Coronary artery (tissue), 2 donors: ENCODE data around the gene TUT1.

Experiments
- DNase-seq: peaks from one replicate; pipeline ENCODE4 v3.0.0-alpha.2; 2017; ENCODE audit warnings: low spot score
- H3K27ac ChIP-seq, 2 donors: fragments of 200-600 bp; sonication (generic); one replicate each; pipeline ENCODE4 v1.5.1; 2016 to 2019
- H3K4me3 ChIP-seq: fragments of 200-600 bp; sonication (generic); 2 replicates; pipeline ENCODE4 v1.5.1; 2016; ENCODE audit warnings: mild to moderate bottlenecking, moderate library complexity
- TF ChIP-seq, protein P1 (sequence below): fragments of 200-600 bp; sonication (generic); IDR thresholded peaks from one replicate; pipeline ENCODE4 v1.5.1; 2019; ENCODE audit warnings: antibody characterized with exemption

The TUT1 gene

DNA sequence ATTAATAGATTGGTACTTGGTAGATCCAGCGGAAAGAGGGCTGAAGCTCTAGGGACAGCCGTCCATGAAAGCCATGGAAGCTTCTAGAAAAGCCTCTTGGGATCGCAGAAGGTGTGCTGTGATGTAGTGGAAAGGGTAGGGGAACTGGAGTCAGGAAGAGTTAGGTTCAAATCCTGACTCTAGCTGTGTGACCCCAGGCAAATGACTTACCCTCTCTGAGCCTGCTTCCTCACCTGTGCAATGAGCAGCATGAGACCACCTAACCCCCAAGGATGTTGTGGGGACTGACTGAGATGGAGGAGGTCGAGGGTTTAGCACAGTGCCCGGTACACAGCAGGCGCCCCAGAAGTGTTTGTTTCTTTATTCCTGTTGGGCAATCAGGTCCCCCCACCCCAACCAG lies 19.1 kb upstream of the TUT1 start:
- TF ChIP-seq, protein P1, sequence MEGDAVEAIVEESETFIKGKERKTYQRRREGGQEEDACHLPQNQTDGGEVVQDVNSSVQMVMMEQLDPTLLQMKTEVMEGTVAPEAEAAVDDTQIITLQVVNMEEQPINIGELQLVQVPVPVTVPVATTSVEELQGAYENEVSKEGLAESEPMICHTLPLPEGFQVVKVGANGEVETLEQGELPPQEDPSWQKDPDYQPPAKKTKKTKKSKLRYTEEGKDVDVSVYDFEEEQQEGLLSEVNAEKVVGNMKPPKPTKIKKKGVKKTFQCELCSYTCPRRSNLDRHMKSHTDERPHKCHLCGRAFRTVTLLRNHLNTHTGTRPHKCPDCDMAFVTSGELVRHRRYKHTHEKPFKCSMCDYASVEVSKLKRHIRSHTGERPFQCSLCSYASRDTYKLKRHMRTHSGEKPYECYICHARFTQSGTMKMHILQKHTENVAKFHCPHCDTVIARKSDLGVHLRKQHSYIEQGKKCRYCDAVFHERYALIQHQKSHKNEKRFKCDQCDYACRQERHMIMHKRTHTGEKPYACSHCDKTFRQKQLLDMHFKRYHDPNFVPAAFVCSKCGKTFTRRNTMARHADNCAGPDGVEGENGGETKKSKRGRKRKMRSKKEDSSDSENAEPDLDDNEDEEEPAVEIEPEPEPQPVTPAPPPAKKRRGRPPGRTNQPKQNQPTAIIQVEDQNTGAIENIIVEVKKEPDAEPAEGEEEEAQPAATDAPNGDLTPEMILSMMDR = no peak
- Histone ChIP-seq H3K4me3 (peak overlapping the region; percentile 97), H3K27ac (peak overlapping the region in 1 of 2 donors; percentile 98)
- no peak for DNase-seq

- TF ChIP-seq, protein P1 = no peak
- no peak for DNase-seq
- Histone ChIP-seq H3K4me3 (no peak overlapping the region), H3K27ac (no peak overlapping the region)
Measured at GRCh38 chr11:62608776-62609175, 17.5 kb upstream of the TUT1 start.

DNA sequence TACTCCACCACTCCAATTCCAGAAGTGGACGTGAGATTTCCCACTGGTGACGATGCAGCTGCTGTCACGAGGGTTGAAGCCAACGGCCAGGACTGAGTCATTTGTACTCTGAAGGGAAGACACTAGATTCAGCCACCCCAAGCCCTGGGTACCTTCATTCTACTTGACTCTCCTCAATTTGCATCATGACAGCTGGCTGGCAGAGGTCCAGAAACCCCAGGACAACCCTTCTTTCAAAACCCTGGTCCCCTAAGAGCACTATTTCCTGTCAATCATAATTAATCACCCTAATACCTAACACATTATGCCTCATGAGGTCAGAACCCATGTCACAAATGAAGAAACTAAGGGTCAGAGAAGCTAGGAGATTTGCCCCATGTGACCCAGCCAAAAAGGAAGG lies 16.4 kb upstream of the TUT1 start:
- Histone ChIP-seq H3K4me3 (no peak overlapping the region), H3K27ac (no peak overlapping the region)
- DNase-seq = no peak
- TF ChIP-seq, protein P1 = no peak

GRCh38 chr11:62605902-62606301 lies 14.6 kb upstream of the TUT1 start:
- DNase-seq = no peak
- TF ChIP-seq, protein P1 = no peak
- no peak overlapping the region for H3K4me3 ChIP-seq
- H3K27ac ChIP-seq = no peak overlapping the region

DNA sequence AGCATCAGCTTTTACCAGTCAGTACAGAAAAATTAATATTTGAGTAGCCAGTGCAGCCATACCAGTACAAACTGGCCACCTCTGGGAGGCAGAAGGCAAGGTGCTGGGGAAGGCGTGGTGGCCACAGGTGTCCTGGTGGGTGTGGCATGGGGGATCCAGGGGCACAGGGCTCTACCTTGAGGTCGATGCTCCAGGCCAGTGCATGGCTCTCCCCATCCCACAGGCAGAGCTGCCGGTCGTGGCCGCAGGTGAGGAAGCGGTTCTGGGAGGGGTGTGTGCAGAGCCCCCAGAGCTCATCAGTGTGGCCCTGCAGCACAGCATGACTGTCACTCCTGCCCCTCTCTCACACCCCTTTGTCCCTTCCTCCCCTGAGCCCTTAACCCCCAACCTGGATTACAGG lies 14.1 kb upstream of the TUT1 start:
- Histone ChIP-seq H3K4me3 (no peak overlapping the region), H3K27ac (no peak overlapping the region)
- TF ChIP-seq, protein P1 = no peak
- no peak for DNase-seq

- TF ChIP-seq, protein P1 = no peak
- no peak for DNase-seq
- peak overlapping the region in 1 of 2 donors; percentile 28 for H3K27ac ChIP-seq
- no peak overlapping the region for H3K4me3 ChIP-seq
Measured at GRCh38 chr11:62604460-62605120, 13.3 kb upstream of the TUT1 start.

DNA sequence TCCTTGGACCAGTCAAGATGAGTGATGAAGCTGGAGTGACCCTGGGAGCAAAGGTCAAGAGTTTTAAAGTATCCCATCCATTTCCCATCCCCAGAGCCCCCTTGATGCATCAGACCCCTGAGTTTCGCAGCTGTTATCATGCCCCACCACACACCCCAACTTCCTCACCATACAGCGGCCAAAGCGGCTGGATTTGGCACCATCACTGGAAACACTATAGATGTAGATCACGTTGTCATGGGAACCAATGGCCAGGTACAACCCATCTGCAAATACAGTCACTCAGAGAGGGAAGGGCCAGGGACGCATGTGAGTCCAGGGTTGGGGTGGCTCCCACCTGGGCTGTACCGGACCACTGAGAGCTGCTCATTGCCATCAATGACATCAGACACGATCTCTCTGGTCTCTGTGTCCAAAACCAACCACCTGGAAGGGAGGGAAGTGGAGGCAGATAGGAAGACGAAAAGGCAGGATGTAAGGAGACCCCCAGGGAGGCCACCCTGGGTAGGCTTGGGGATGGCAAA lies 12.5 kb upstream of the TUT1 start:
- H3K4me3 ChIP-seq = no peak overlapping the region
- H3K27ac ChIP-seq = peak overlapping the region in 1 of 2 donors; percentile 97
- TF ChIP-seq, protein P1 = no peak
- DNase-seq = no peak
